ENCODE results near the gene TRAPPC3L.
"Not testable (repeated sequence)": the region's sequence is repeated elsewhere in the genome, so short reads cannot be mapped to it uniquely, and the experiment has no call there.

TRAPPC3L gene

GRCh38 chr6:116513224-116513875, 32.1 kb downstream of the TRAPPC3L start:
- no peak for DNase-seq (ENCODE audit: low spot score)

- DNase-seq (ENCODE audit: low spot score): no peak
These were observed 32.8 kb downstream of the TRAPPC3L start for GRCh38 chr6:116512734-116513133.

- DNase-seq (ENCODE audit: low spot score): no peak
These were observed 33.3 kb downstream of the TRAPPC3L start for GRCh38 chr6:116512111-116512559.

GRCh38 chr6:116511424-116512110, 33.9 kb downstream of the TRAPPC3L start, which contains the start of gene CALHM5:
Gene CALHM5 (plus strand): TSS chr6:116511639. CDS start chr6:116511697, 58 bp downstream.
- no peak for DNase-seq (ENCODE audit: low spot score)

GRCh38 chr6:116508527-116508926, 37.0 kb downstream of the TRAPPC3L start:
- DNase-seq (ENCODE audit: low spot score): no peak

GRCh38 chr6:116507324-116507723, 38.2 kb downstream of the TRAPPC3L start:
- DNase-seq (ENCODE audit: low spot score): no peak

GRCh38 chr6:116500969-116501433, 44.5 kb downstream of the TRAPPC3L start:
- no peak for DNase-seq (ENCODE audit: low spot score)

GRCh38 chr6:116497113-116497676, 48.3 kb downstream of the TRAPPC3L start:
- no peak for DNase-seq (ENCODE audit: low spot score)

- not testable (repeated sequence) for DNase-seq (ENCODE audit: low spot score)
These were observed 50.3 kb downstream of the TRAPPC3L start for GRCh38 chr6:116495161-116495560.

- DNase-seq (ENCODE audit: low spot score): no peak
These were observed 53.0 kb downstream of the TRAPPC3L start for GRCh38 chr6:116492331-116493067.

- no peak for DNase-seq (ENCODE audit: low spot score)
These were observed 53.7 kb downstream of the TRAPPC3L start for GRCh38 chr6:116491610-116492330.

- no peak for DNase-seq (ENCODE audit: low spot score)
These were observed 59.8 kb downstream of the TRAPPC3L start for GRCh38 chr6:116485559-116486184.

- no peak for DNase-seq (ENCODE audit: low spot score)
These were observed 61.9 kb downstream of the TRAPPC3L start for GRCh38 chr6:116483616-116484015.

GRCh38 chr6:116482780-116483179, 62.7 kb downstream of the TRAPPC3L start:
- DNase-seq (ENCODE audit: low spot score): no peak

GRCh38 chr6:116476002-116476678, 69.3 kb downstream of the TRAPPC3L start:
- DNase-seq (ENCODE audit: low spot score): no peak

- no peak for DNase-seq (ENCODE audit: low spot score)
These were observed 70.3 kb downstream of the TRAPPC3L start for GRCh38 chr6:116475141-116475540.

- DNase-seq (ENCODE audit: low spot score): no peak
These were observed 72.8 kb downstream of the TRAPPC3L start for GRCh38 chr6:116472706-116473105.

GRCh38 chr6:116471531-116471930, 74.0 kb downstream of the TRAPPC3L start:
- no peak for DNase-seq (ENCODE audit: low spot score)

GRCh38 chr6:116468293-116468692, 77.2 kb downstream of the TRAPPC3L start:
- DNase-seq (ENCODE audit: low spot score): no peak

- no peak for DNase-seq (ENCODE audit: low spot score)
These were observed 78.0 kb downstream of the TRAPPC3L start for GRCh38 chr6:116467514-116467913.

GRCh38 chr6:116467096-116467495, 78.4 kb downstream of the TRAPPC3L start:
- DNase-seq (ENCODE audit: low spot score): no peak
